CD1c-positive myeloid dendritic cell (primary cell): ENCODE measurements around the gene ELN.
A peak's percentile ranks its signal among the peaks of the same experiment; 100 is the strongest.

Experiments used
- DNase-seq: peaks from one replicate; pipeline ENCODE4 v3.0.0-alpha.2; 2016; ENCODE audit errors: extremely low spot score

ELN gene

GRCh38 chr7:74093671-74094223 lies 65.8 kb downstream of the ELN start:
- no peak for DNase-seq

- peak; percentile 90 for DNase-seq
Measured at GRCh38 chr7:74094224-74095101, 66.5 kb downstream of the ELN start.

GRCh38 chr7:74095135-74095534 lies 67.2 kb downstream of the ELN start:
- DNase-seq, result no peak

GRCh38 chr7:74097937-74098614 lies 70.1 kb downstream of the ELN start:
- DNase-seq, result peak; percentile 40

DNA sequence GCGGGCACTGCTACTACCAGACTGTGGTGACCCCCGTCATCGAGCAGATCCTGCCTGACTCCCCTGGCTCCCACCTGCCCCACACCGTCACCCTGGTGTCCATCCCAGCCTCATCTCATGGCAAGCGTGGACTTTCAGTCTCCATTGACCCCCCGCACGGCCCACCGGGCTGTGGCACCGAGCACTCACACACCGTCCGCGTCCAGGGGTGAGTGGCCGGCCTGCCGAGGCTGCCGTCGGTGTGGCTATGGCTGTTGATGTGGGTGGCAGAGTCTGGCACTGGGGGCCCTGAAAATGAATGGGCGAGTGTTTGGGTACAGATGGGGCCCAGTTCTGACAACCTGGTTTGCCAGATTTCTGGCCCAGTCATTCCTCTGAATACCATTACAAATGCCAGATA lies 71.1 kb downstream of the ELN start:
- DNase-seq, result no peak

- no peak for DNase-seq
Measured at GRCh38 chr7:74101061-74101681, 73.2 kb downstream of the ELN start.

DNA sequence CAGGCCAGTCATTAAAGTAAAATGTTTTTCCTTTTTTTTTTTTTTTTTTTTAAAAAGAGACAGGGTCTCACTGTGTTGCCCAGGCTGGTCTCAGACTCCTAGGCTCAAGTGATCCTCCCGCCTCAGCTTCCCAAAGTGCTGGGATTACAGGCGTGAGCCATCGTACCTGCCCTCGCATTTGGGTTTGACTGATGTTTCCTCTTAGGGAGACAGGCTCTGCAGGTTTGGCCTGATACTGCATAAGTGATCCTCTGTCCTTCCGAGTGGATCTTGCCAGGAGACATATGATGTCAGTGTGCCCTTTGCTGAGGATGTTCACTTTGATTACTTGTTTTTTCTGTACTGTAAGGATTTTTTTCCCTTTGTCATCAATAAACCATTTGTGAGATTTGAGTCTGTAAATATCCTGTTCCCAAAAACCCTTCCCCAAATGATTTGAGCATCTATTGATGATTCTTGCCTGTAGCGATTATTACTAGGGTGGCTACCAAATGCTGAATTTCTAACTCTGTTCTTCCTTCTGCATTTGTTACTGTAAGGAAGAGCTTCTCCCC lies 75.3 kb downstream of the ELN start:
- no peak for DNase-seq

- no peak for DNase-seq
Measured at GRCh38 chr7:74104702-74105101, 76.7 kb downstream of the ELN start.

GRCh38 chr7:74105992-74106391 lies 78.0 kb downstream of the ELN start:
- no peak for DNase-seq

- no peak for DNase-seq
Measured at GRCh38 chr7:74106846-74107245, 78.9 kb downstream of the ELN start.

DNA sequence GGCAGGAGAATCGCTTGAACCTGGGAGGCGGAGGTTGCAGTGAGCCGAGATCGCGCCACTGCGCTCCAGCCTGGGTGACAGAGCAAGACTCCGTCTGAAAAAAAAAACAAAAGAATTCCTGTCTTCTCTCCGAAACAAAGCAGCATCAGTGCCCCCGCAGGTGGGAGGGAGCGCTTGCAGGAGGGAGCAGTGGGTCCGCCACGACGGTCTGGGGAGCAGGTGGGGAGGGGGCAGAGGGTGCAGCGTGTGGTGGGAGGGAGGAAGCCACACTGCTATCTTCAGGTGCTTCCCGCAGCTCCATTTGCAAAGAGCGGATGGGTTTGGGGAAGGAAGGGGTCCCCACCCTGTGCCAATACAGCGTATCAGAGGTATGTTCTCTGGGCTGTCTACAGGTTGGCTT lies 87.4 kb downstream of the ELN start:
- DNase-seq, result no peak

GRCh38 chr7:74116356-74116755 lies 88.4 kb downstream of the ELN start:
- no peak for DNase-seq
